GM18868 (cell line): Measurements from ENCODE around the gene C4orf54.

ENCODE experiments used
- ATAC-seq: cut with Tn5 transposase; IDR thresholded peaks from one replicate; pipeline ENCODE4 v1.9.1; 2021; ENCODE audit warnings: mild to moderate bottlenecking, moderate library complexity; ENCODE audit not compliant: unreplicated experiment

Gene C4orf54

GRCh38 chr4:99657798-99658197, at the start of gene C4orf54:
Gene C4orf54, minus strand, starts transcription at chr4:99657828. Its CDS starts 3,180 bp downstream, at chr4:99654648.
- ATAC-seq = no peak

DNA sequence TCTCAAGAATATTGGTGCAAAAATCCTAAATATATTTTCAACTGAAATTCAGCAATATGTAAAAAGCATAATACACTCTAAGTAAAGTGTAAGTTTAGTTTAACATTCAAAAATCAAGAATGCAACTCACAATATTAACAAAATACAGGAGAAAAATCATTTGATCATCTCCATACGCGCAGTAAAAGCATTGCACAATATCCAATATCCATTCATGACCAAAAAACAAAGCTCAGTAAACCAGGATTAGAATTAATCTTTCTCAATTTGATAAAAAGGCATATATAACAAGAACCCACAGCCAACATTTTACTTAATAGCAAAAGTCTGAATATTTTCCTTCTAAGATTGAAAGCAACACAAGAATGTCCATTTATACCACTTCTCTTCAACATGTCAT, 48.3 kb upstream of the C4orf54 start:
- ATAC-seq = no peak

DNA sequence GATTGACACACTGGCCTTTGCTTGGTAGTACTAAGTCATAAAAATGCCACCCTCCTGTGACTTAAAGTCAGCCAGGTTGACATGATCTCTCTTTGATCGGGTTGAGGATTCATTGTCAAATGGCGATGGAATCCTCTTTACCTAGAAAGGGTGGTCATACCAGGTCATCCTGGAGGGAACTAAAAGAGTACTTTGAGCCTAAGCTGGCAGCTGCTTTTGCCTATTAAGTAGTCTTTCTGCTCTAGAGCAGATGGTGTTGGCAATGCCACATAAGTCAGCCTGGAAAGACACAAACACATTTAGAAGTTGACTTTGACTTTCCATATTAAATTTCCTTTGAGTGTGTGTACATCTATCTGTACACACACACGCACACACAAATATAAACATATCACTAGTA, 39.2 kb upstream of the C4orf54 start:
- no peak for ATAC-seq

DNA sequence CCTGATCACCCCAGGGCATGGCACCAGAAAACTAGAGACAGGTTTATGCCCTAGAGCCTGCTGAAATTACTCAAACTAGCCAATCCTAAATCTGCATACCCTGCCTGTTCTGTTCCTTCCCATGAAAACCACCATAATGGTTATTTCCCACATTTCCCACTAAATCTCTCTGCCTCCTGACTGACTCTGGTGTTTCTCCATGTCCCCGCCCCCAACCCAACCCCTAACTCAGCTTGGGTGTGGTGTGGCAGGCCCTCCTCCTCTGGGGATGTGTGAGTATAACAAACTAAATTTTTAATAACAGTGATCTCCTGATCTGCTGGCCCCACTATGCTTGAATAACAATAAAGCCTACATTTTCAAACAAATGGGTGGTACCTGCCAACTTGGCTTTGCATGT, 35.5 kb upstream of the C4orf54 start:
- ATAC-seq = no peak

- ATAC-seq = no peak
These were observed 33.4 kb upstream of the C4orf54 start for GRCh38 chr4:99690990-99691389.

DNA sequence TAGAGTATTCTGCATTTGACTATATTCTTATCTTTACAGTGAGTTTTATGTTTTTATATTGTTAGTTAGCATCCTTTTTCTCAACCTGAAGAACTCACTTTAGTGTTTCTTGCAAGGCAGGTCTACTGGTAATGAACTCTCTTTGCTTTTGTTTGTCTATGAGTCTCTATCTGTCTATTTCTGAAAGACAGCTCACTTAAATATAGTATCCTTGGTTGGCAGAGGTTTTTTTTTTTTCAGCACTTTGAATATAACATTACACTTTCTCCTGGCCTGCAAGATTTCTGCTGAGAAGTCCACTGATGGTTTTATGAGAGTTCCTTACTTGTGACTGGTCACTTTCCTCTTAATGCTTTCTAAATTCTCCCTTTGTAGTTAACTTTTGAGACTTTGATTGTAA, 32.8 kb upstream of the C4orf54 start:
- ATAC-seq = no peak

- no peak for ATAC-seq
These were observed 29.5 kb upstream of the C4orf54 start for GRCh38 chr4:99687120-99687519.

- ATAC-seq = no peak
These were observed 27.6 kb upstream of the C4orf54 start for GRCh38 chr4:99685234-99685633.

DNA sequence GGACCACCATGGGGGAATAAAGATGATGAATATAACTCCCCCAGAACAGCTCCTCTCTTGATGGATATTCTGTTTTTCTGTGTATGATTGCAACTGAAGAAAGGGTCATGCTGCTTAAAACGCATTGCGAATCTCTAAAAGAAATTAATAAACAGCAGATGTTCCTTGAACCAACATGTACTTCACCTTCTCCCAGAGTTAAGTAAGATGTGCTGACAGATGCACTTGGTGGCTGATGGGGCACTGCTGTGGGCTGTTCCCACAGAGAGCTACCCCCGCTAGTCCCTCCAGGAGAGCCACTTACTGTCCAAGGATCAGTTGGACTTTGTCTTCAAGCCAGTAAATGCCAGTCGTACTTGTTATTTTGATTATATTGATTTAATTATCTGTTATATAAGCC, 26.3 kb upstream of the C4orf54 start:
- ATAC-seq = no peak

- no peak for ATAC-seq
These were observed 22.3 kb upstream of the C4orf54 start for GRCh38 chr4:99679976-99680375.

DNA sequence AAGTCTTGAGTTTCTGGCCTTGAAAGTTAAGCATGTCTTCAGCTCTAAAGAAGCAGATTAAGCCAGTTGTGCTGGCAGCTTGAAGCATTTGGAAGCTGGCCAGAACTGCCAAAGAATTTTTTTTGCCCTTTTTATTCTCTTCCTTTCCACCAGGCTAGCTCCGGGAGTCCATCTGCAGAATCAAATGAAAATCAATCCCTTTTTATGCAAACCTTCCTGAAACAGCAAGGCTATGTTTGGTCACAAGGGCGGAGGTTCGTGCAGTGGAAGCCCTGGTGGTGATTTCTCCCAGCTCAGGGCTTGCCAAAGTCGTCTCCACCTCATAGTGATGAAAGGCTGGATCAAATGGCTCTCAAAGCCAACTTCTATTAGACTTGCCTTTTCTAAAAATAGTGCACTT, 21.6 kb upstream of the C4orf54 start:
- no peak for ATAC-seq

- ATAC-seq = no peak
These were observed 19.5 kb upstream of the C4orf54 start for GRCh38 chr4:99677161-99677560.

GRCh38 chr4:99670409-99671073, 12.9 kb upstream of the C4orf54 start:
- no peak for ATAC-seq

DNA sequence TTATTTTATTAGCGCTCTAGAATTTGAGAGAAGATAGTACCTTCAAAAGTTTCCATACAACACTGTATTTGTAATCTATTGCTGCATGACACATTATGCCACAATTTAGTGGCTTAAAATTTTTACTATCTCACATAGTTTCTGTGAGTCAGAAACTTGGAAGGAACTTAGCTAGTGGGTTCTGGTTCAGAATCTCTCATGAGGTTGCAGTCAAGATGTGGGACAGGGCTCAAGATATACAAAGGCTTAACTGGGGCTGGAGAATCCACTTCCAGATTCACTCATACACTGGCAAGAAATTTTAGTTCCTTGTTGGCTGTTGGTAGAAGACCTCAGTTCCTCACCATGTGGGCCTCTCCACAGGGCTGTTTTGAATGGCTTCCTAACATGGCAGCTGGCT, 11.5 kb upstream of the C4orf54 start:
- ATAC-seq = no peak

GRCh38 chr4:99668472-99668871, 10.8 kb upstream of the C4orf54 start:
- no peak for ATAC-seq

DNA sequence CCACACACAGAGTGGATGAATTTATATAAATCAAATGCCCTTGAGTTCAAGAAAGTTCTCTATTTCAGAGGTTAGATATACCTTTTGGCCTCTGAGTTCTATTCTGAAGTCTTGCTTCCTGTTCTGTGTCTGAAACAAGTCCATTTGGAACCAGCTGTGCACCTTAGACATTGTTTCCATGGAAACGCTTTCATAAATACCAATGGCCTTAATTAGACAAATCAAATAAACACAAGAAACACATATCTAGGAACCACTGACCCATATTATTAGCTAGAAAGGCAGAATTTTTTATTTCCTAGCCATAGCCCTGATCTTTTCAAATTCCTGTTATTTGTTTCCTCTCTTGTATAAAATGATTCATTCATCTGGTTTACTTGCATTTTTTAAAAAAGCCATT, 8.4 kb upstream of the C4orf54 start:
- ATAC-seq = no peak

DNA sequence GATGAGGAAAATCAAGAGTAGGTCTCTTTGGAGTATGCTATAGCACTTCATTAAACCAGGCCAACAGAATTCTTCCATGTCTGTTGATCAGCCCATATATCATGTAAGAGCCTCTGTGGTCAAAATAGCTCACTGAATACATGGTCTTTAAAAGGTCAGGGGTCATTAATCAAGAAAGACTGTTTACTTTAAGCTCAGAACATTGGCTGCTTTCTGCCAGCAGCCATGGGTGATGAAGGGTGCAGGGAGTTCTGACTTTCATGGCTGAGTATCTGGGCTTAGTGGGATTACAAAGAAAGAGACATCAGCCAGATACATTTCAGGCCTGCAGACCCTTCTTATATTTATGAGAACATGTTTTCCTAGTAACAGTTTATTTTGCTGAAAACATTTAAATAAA, 7.1 kb upstream of the C4orf54 start:
- ATAC-seq = no peak

DNA sequence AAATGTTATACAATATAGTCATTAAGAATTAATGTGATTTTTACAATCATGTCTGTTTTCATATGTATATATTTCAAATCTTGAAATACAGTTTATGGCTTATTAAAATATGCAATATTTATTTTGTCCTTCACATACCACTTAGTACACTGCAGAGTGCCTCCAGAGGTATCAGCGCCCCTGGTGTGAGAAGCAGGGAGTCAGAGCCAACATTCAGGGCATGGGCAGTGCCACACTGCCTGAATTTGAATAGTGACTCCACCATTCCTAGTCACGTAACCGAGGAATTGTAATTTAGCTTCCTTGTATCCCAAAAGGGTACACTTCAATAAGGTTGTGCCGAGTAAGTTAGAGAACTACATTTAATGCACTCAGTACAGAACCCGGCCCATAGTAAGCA, 4.3 kb upstream of the C4orf54 start:
- no peak for ATAC-seq

- ATAC-seq = no peak
These were observed 1.0 kb upstream of the C4orf54 start for GRCh38 chr4:99658666-99659065.

DNA sequence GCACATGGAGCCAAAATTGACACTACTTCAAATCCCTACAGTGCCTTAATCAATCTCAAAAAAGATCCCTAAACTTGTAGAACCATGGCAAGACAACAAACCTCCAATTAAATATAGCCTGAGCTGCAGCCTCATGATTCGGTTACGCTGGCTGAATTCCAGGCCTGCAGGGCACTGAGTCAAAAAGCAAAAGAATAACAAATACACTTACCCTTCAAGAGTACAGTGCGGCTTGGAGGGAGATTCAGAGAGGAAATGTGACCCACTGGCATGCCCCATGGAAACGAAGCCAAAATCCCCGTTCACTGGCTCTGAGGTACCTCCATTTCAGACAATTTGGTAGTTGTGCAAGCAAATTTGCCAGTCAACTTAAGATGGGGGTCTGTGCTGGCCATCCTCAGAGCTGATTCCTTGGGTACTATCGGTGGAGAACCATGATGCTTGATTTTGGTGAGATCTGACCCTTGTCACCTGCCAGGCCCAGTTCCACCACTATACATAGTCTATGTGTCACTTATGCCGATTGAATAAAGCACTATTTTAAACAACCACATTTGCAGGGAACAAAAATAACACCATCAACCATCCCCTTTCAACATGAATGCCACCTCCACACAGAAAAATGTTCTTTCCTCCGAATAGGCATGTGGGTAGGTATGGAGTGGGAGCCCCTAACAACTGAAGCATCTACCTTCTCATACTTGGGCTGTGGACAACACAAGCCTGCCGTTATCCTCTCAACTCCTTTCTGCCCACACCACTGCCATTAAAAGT, 2.1 kb downstream of the C4orf54 start:
- ATAC-seq = no peak

DNA sequence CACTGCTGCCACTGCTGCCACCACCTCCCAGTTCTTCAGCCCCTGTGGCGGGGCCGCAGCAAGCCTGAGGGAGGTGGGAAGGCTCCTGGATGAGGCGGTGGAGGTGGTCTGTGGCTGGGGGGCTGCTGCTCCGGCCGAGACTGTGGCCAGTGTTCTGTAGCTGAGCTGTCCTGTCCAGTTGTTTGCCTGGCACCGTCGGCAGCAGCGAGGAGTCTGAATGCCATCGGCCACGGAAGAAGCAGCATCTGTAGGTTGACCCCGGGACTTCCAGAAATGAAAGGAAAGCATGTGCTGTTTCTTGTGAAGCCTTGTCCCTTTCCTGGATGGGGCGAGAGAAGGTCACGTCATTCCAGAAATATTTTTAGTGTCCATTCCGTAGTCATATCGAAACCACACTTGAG, 3.3 kb downstream of the C4orf54 start:
- no peak for ATAC-seq

DNA sequence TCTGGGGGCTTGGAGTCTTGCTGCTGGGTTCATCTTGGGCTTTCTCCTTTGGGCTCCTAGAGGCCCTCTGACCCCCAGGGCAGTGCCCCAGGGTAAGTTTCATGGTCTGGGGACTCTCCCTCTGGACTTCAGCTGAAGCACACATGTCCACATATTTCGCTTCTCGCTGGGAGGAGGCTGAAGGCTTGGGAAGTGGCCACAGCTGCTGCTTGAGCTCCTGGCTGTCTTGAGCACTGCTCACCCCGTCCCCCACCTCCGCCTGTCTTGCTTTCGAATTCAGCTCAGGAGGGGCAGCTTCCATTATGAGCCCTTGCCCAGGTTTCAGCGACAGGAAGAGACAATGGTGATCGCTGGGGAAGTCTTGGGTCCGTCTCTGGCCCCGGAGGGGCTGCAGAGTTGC, 3.7 kb downstream of the C4orf54 start:
- ATAC-seq = no peak
